Left ventricle myocardium inferior (tissue), 1 donor: Measurements from ENCODE around the gene HOXD11. TPM values are rescaled to one million over a fixed set of nuclear protein-coding genes. Genes with fewer than 3 reads are reported as not detected.
A peak's percentile ranks its signal among the peaks of the same experiment; 100 is the strongest.

Experiments used
- DNase-seq: peaks from one replicate; pipeline ENCODE4 v3.0.0-alpha.2; 2020
- H3K27ac ChIP-seq: fragments of 200-600 bp; replicated peaks from 2 replicates; pipeline ENCODE4 v1.8.0; 2021
- H3K27me3 ChIP-seq: fragments of 200-600 bp; 2 replicates; pipeline ENCODE4 v1.8.0; 2021; ENCODE audit warnings: low read depth
- H3K36me3 ChIP-seq: fragments of 200-600 bp; 2 replicates; pipeline ENCODE4 v1.8.0; 2021
- H3K4me1 ChIP-seq: fragments of 200-600 bp; 2 replicates; pipeline ENCODE4 v1.8.0; 2021
- H3K4me3 ChIP-seq: fragments of 200-600 bp; 2 replicates; pipeline ENCODE4 v1.8.0; 2021; ENCODE audit warnings: mild to moderate bottlenecking, moderate library complexity
- H3K9me3 ChIP-seq: fragments of 200-600 bp; replicated peaks from 2 replicates; pipeline ENCODE4 v1.8.0; 2021
- intact Hi-C: fragments of 100-400 bp; cut with micrococcal nuclease; formaldehyde crosslinking; loops from one replicate; pipeline ENCODE4 v1.11.0; 2022
- total RNA-seq: library from RNA; stranded (reverse); fragmentation: NEBNext Ultra II Directional; extraction: Animal tissue kit (Norgen Biotek cat#: 25700); gene quantifications from one replicate; pipeline ENCODE4 v1.2.1, GENCODE V29; 2021
- TF ChIP-seq, protein P1 (sequence below): fragments of 200-600 bp; IDR thresholded peaks from 2 replicates; pipeline ENCODE4 v1.8.0; 2021; ENCODE audit warnings: antibody characterized with exemption, mild to moderate bottlenecking, borderline replicate concordance
- donor health status: DM: no; HTN: yes; CAD: no; lungs with severe emphysema.

Gene HOXD11
- total RNA-seq, 1 donor from 2014 or later, result not detected

DNA sequence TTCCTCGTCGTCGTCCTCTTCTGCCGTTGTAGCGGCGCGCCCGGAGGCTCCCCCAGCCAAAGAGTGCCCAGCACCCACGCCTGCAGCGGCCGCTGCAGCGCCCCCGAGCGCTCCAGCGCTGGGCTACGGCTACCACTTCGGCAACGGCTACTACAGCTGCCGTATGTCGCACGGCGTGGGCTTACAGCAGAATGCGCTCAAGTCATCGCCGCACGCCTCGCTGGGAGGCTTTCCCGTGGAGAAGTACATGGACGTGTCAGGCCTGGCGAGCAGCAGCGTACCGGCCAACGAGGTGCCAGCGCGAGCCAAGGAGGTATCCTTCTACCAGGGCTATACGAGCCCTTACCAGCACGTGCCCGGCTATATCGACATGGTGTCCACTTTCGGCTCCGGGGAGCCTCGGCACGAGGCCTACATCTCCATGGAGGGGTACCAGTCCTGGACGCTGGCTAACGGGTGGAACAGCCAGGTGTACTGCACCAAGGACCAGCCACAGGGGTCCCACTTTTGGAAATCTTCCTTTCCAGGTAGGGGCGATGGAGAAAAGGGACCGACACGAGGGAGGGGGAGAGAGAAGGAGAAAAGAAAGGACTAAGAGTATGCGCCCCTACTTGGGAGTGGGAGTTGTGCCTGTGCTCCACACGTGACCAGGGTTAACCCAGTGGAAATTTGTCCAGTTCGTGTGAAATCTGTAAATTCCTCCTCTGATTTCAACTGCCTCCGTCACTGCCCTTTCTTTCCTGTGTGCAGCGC is 13.8 kb upstream of the HOXD11 start:
- no peaks in the 10 kb centered on the region for H3K36me3 ChIP-seq
- TF ChIP-seq, protein P1, sequence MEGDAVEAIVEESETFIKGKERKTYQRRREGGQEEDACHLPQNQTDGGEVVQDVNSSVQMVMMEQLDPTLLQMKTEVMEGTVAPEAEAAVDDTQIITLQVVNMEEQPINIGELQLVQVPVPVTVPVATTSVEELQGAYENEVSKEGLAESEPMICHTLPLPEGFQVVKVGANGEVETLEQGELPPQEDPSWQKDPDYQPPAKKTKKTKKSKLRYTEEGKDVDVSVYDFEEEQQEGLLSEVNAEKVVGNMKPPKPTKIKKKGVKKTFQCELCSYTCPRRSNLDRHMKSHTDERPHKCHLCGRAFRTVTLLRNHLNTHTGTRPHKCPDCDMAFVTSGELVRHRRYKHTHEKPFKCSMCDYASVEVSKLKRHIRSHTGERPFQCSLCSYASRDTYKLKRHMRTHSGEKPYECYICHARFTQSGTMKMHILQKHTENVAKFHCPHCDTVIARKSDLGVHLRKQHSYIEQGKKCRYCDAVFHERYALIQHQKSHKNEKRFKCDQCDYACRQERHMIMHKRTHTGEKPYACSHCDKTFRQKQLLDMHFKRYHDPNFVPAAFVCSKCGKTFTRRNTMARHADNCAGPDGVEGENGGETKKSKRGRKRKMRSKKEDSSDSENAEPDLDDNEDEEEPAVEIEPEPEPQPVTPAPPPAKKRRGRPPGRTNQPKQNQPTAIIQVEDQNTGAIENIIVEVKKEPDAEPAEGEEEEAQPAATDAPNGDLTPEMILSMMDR, result no peak
- no peaks in the 10 kb centered on the region for H3K9me3 ChIP-seq
- no peak for DNase-seq
- intact Hi-C loops, result loop anchor here (5.0 kb wide), 1 partner anchor 731 kb away; no protein-coding TSS in a partner anchor
- peak overlapping the region; percentile 53 for H3K4me3 ChIP-seq
- peaks cover 100% of the 10 kb centered on the region for H3K27me3 ChIP-seq
- peaks cover 38% of the 10 kb centered on the region for H3K4me1 ChIP-seq
- H3K27ac ChIP-seq, result no peak overlapping the region

DNA sequence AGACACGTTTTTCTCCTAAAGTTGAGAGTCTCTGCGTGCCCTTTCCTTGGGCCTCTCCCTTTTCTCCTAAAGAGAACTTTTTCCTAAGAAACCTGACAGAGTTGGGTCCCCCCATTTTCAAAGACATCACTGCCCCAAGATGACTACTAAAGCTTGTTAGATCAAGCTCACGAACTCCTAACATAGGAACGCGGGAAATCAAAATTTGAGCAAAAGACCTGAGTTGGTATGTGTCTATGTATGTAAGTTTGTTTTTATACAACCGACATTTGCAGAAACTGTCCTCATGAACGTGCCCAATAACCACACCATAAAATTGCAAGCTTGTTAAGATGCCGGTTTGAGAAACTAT is 13.2 kb upstream of the HOXD11 start:
- Histone ChIP-seq H3K4me3 (no peak overlapping the region), H3K27ac (no peak overlapping the region), H3K4me1 (peaks cover 39% of the 10 kb centered on the region), H3K9me3 (no peaks in the 10 kb centered on the region), H3K36me3 (no peaks in the 10 kb centered on the region), H3K27me3 (peaks cover 100% of the 10 kb centered on the region)
- TF ChIP-seq, protein P1, result no peak
- intact Hi-C loops, result loop anchor here (5.0 kb wide), 1 partner anchor 732 kb away; no protein-coding TSS in a partner anchor
- no peak for DNase-seq

DNA sequence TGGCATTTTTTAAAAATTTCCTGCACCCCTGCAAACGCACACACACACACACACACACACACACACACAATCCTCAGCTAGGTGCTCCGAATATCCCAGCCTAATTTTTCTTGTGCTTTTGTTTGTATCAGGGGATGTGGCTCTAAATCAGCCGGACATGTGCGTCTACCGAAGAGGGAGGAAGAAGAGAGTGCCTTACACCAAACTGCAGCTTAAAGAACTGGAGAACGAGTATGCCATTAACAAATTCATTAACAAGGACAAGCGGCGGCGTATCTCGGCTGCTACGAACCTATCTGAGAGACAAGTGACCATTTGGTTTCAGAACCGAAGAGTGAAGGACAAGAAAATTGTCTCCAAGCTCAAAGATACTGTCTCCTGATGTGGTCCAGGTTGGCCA is 12.7 kb upstream of the HOXD11 start:
- no peak for DNase-seq
- TF ChIP-seq, protein P1, result no peak
- Histone ChIP-seq H3K4me3 (no peak overlapping the region), H3K9me3 (no peaks in the 10 kb centered on the region), H3K27ac (no peak overlapping the region), H3K36me3 (no peaks in the 10 kb centered on the region), H3K27me3 (peaks cover 100% of the 10 kb centered on the region), H3K4me1 (peaks cover 39% of the 10 kb centered on the region)
- intact Hi-C loops, result loop anchor here (5.0 kb wide), 1 partner anchor 732 kb away; no protein-coding TSS in a partner anchor

DNA sequence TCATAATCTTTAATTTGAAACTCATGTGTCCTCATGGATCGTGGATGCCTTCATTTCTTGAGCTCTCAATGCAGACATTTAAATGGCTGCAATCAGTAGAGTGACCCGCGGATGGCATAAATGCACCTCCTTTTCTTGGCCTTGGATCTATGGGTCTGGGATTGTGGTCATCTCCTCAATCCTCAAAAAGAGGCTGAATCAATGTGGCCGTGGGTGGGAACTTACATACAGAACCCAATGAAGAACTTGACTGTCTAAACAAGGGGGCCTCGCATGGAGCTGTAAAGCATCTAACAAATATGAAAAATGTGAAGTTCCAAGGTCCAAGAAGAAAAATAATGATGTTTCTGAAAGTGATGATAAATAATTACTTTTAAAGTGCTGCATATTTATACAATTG is 11.7 kb upstream of the HOXD11 start:
- intact Hi-C loops, result no loop called here

DNA sequence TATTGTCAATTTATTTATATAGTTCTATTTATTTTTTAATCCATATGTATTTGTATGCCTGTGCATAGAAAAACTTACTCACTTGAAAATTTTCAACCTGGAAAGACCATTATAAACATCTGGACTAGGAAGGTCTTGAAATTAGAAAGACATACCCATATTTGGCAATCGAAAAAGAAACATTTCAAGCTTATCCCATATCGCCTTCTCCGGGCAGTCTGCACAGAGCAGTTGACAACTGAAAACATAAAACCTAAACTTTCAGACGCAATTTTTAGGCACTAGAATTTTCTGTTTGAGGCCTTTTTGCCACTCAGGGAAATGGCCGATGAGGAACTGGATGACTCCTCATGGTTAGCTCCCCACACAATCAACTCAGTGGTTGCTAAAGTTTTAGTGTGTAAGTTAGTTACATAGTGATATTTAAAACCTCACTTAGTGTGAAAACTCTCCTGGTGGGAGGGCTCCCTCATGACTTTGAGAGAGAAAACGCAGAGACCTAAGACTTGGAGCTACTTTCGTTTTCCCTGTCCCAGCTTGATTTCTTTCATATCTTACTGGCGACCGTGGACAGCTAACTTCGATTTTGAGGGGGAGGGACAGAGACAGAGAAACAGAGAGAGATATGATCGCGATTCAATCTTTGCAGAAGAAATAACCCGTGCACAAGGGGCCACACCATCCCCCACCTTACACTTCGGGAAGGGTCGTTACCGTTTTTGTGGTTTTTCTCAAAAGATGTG is 10.7 kb upstream of the HOXD11 start:
- no peaks in the 10 kb centered on the region for H3K36me3 ChIP-seq
- intact Hi-C loops, result no loop called here
- peaks cover 50% of the 10 kb centered on the region for H3K4me1 ChIP-seq
- H3K27ac ChIP-seq, result no peak overlapping the region
- no peak for DNase-seq
- H3K4me3 ChIP-seq, result peak overlapping the region; percentile 64
- TF ChIP-seq, protein P1, result no peak
- peaks cover 100% of the 10 kb centered on the region for H3K27me3 ChIP-seq
- no peaks in the 10 kb centered on the region for H3K9me3 ChIP-seq

More for the DNA sequence above, 11.7 kb upstream of the HOXD11 start:
- no peaks in the 10 kb centered on the region for H3K36me3 ChIP-seq
- peaks cover 100% of the 10 kb centered on the region for H3K27me3 ChIP-seq
- H3K27ac ChIP-seq, result no peak overlapping the region
- DNase-seq, result no peak
- TF ChIP-seq, protein P1, result no peak
- no peaks in the 10 kb centered on the region for H3K9me3 ChIP-seq
- H3K4me3 ChIP-seq, result no peak overlapping the region
- peaks cover 48% of the 10 kb centered on the region for H3K4me1 ChIP-seq
